Neural progenitor cell (in vitro differentiated cells): ENCODE data around the gene URB1. TPM values are rescaled to one million over a fixed set of nuclear protein-coding genes. Genes with fewer than 3 reads are reported as not detected.

Experiments used
- DNase-seq: peaks from one replicate; pipeline ENCODE4 v3.0.0-alpha.2; 2016; ENCODE audit warnings: low spot score
- H2AFZ ChIP-seq: fragments of 200-600 bp; sonication (generic); replicated peaks from 2 replicates; pipeline ENCODE4 v1.6.1; 2016; ENCODE audit warnings: antibody characterized with exemption
- H3F3A ChIP-seq: fragments of 200-600 bp; sonication (generic); 2 replicates; pipeline ENCODE4 v1.6.1; 2016; ENCODE audit warnings: antibody characterized with exemption, low read depth
- H3K27ac ChIP-seq: fragments of 200-600 bp; sonication (generic); 2 replicates; pipeline ENCODE4 v1.5.1; 2016; ENCODE audit warnings: mild to moderate bottlenecking
- H3K27me3 ChIP-seq: fragments of 200-600 bp; sonication (generic); 2 replicates; pipeline ENCODE4 v1.6.1; 2016; ENCODE audit warnings: mild to moderate bottlenecking, moderate library complexity
- H3K36me3 ChIP-seq: fragments of 200-600 bp; sonication (generic); 2 replicates; pipeline ENCODE4 v1.5.1; 2016
- H3K4me1 ChIP-seq: fragments of 200-600 bp; sonication (generic); 2 replicates; pipeline ENCODE4 v1.6.1; 2016; ENCODE audit warnings: mixed run types
- H3K4me2 ChIP-seq: fragments of 200-600 bp; sonication (generic); 2 replicates; pipeline ENCODE4 v1.6.1; 2016
- H3K4me3 ChIP-seq: fragments of 200-600 bp; sonication (generic); 2 replicates; pipeline ENCODE4 v1.5.1; 2016
- H3K79me2 ChIP-seq: fragments of 200-600 bp; sonication (generic); 2 replicates; pipeline ENCODE4 v1.6.1; 2016; ENCODE audit warnings: low read depth
- H3K9ac ChIP-seq: fragments of 200-600 bp; sonication (generic); 2 replicates; pipeline ENCODE4 v1.6.1; 2016
- H3K9me3 ChIP-seq: fragments of 200-600 bp; sonication (generic); 2 replicates; pipeline ENCODE4 v1.5.1; 2016; ENCODE audit warnings: low read depth
- H4K20me1 ChIP-seq: fragments of 200-600 bp; sonication (generic); 2 replicates; pipeline ENCODE4 v1.6.1; 2016; ENCODE audit warnings: low read depth
- H3K27ac Mint-ChIP-seq: 3 replicates; pipeline ENCODE4 v1.8.0; 2021; ENCODE audit warnings: mixed read lengths
- H3K27me3 Mint-ChIP-seq: 2 replicates; pipeline ENCODE4 v1.8.0; 2022; ENCODE audit warnings: low read depth, mild to moderate bottlenecking, inconsistent platforms, moderate library complexity, mixed read lengths; ENCODE audit not compliant: insufficient read depth
- H3K36me3 Mint-ChIP-seq: 3 replicates; pipeline ENCODE4 v1.8.0; 2021; ENCODE audit warnings: mixed read lengths
- H3K4me1 Mint-ChIP-seq: 3 replicates; pipeline ENCODE4 v1.8.0; 2021; ENCODE audit warnings: mixed read lengths
- H3K4me3 Mint-ChIP-seq: 3 replicates; pipeline ENCODE4 v1.8.0; 2021; ENCODE audit warnings: mild to moderate bottlenecking, moderate library complexity, mixed read lengths
- H3K9me3 Mint-ChIP-seq: 3 replicates; pipeline ENCODE4 v1.8.0; 2020; ENCODE audit warnings: mixed read lengths
- CTCF ChIP-seq: fragments of 200-600 bp; sonication (generic); IDR thresholded peaks from 2 replicates; pipeline ENCODE4 v1.5.1; 2017; ENCODE audit warnings: antibody characterized with exemption, mild to moderate bottlenecking
- EZH2 ChIP-seq: fragments of 200-600 bp; sonication (generic); IDR thresholded peaks from 2 replicates; pipeline ENCODE4 v1.6.1; 2017; ENCODE audit warnings: antibody characterized with exemption, mild to moderate bottlenecking, moderate library complexity
- EZH2phosphoT487 ChIP-seq: fragments of 200-600 bp; sonication (generic); IDR thresholded peaks from 2 replicates; pipeline ENCODE4 v1.6.1; 2017; ENCODE audit warnings: antibody characterized with exemption
- total RNA-seq: library from RNA; depleted of rRNA; stranded (reverse); fragments of >200 nt; gene quantifications from 2 replicates; pipeline ENCODE4 v1.2.3, GENCODE V29; 2015; ENCODE audit warnings: low replicate concordance

URB1 gene
- total RNA-seq, 1 donor from 2014 or later: 7.7 TPM

- Histone ChIP-seq H3K27me3 (no peaks in the 10 kb centered on the region), H3K9ac (no peak overlapping the region), H2AFZ (no peak overlapping the region), H3K36me3 (no peaks in the 10 kb centered on the region), H3K4me1 (no peaks in the 10 kb centered on the region), H3K9me3 (no peaks in the 10 kb centered on the region), H3K79me2 (no peaks in the 10 kb centered on the region), H4K20me1 (no peaks in the 10 kb centered on the region), H3K4me2 (no peak overlapping the region), H3K4me3 (no peak overlapping the region), H3K27ac (no peak overlapping the region), H3F3A (no peaks in the 10 kb centered on the region)
- H3K4me1 Mint-ChIP-seq: no peaks in the 10 kb centered on the region
- no peaks in the 10 kb centered on the region for H3K9me3 Mint-ChIP-seq
- H3K27me3 Mint-ChIP-seq: peaks cover 5% of the 10 kb centered on the region
- no peak overlapping the region for H3K27ac Mint-ChIP-seq
- peaks cover 13% of the 10 kb centered on the region for H3K36me3 Mint-ChIP-seq
- TF ChIP-seq EZH2phosphoT487 (no peak), EZH2 (no peak), CTCF (no peak)
- DNase-seq: no peak
- H3K4me3 Mint-ChIP-seq: no peak overlapping the region
These were observed 93.1 kb downstream of the URB1 start for GRCh38 chr21:32299695-32300094.

GRCh38 chr21:32298658-32299081, 94.1 kb downstream of the URB1 start, which contains the start of gene MRAP:
Gene MRAP, plus strand, starts transcription at chr21:32298855. Its CDS starts 117 bp downstream, at chr21:32298972.
- Mint-ChIP-seq H3K27ac (no peak within 1 kb of the TSS), H3K4me1 (no peaks in the 10 kb centered on the region), H3K36me3 (peaks cover 13% of the 10 kb centered on the region), H3K9me3 (no peaks in the 10 kb centered on the region), H3K4me3 (no peak within 1 kb of the TSS), H3K27me3 (peaks cover 5% of the 10 kb centered on the region)
- Histone ChIP-seq H3K27me3 (no peaks in the 10 kb centered on the region), H3K79me2 (no peaks in the 10 kb centered on the region), H3F3A (no peaks in the 10 kb centered on the region), H3K9ac (no peak within 1 kb of the TSS), H4K20me1 (no peaks in the 10 kb centered on the region), H2AFZ (no peak within 1 kb of the TSS), H3K36me3 (no peaks in the 10 kb centered on the region), H3K27ac (no peak within 1 kb of the TSS), H3K9me3 (no peaks in the 10 kb centered on the region), H3K4me1 (no peaks in the 10 kb centered on the region), H3K4me2 (no peak within 1 kb of the TSS), H3K4me3 (no peak within 1 kb of the TSS)
- DNase-seq: no peak
- TF ChIP-seq CTCF: no peak
- no peak for TF ChIP-seq EZH2phosphoT487
- TF ChIP-seq EZH2: no peak

GRCh38 chr21:32298148-32298559, 94.7 kb downstream of the URB1 start:
- no peaks in the 10 kb centered on the region for H3K9me3 Mint-ChIP-seq
- no peaks in the 10 kb centered on the region for H3K4me1 Mint-ChIP-seq
- Histone ChIP-seq H3K4me1 (no peaks in the 10 kb centered on the region), H3K4me2 (no peak overlapping the region), H3K36me3 (no peaks in the 10 kb centered on the region), H3K9me3 (no peaks in the 10 kb centered on the region), H3K9ac (no peak overlapping the region), H3K79me2 (no peaks in the 10 kb centered on the region), H2AFZ (no peak overlapping the region), H3K4me3 (no peak overlapping the region), H3K27me3 (no peaks in the 10 kb centered on the region), H3K27ac (no peak overlapping the region), H4K20me1 (no peaks in the 10 kb centered on the region), H3F3A (no peaks in the 10 kb centered on the region)
- no peak for TF ChIP-seq EZH2phosphoT487
- no peak for TF ChIP-seq EZH2
- no peak for TF ChIP-seq CTCF
- no peak overlapping the region for H3K4me3 Mint-ChIP-seq
- no peak overlapping the region for H3K27ac Mint-ChIP-seq
- no peak for DNase-seq
- H3K27me3 Mint-ChIP-seq: peaks cover 5% of the 10 kb centered on the region
- H3K36me3 Mint-ChIP-seq: peaks cover 11% of the 10 kb centered on the region
